HG03039 (cell line): ENCODE results near the gene ABCF1.
"Not testable (repeated sequence)": the region's sequence is repeated elsewhere in the genome, so short reads cannot be mapped to it uniquely, and the experiment has no call there.

Experiments used
- ATAC-seq: cut with Tn5 transposase; IDR thresholded peaks from one replicate; pipeline ENCODE4 v1.9.1; 2021; ENCODE audit warnings: mild to moderate bottlenecking, moderate library complexity; ENCODE audit not compliant: unreplicated experiment

ABCF1 gene

GRCh38 chr6:30571075-30571761 is at the start of gene ABCF1:
TSS of gene ABCF1 (plus strand) at chr6:30571442. CDS start at chr6:30571488, 46 bp downstream.
- peak; percentile 93 for ATAC-seq

- not testable (repeated sequence) for ATAC-seq
These were observed 49.3 kb upstream of the ABCF1 start for GRCh38 chr6:30521952-30522351.

DNA sequence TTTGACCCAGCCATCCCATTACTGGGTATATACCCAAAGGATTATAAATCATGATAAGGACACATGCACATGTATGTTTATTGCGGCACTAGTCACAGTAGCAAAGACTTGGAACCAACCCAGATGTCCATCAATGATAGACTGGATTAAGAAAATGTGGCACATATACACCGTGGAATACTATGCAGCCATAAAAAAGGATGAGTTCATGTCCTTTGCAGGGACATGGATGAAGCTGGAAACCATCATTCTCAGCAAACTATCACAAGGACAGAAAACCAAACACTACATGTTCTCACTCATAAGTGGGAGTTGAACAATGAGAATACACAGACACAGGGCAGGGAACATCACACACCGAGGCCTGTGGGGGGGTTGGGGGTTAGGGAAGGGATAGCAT is 44.8 kb upstream of the ABCF1 start:
- not testable (repeated sequence) for ATAC-seq

DNA sequence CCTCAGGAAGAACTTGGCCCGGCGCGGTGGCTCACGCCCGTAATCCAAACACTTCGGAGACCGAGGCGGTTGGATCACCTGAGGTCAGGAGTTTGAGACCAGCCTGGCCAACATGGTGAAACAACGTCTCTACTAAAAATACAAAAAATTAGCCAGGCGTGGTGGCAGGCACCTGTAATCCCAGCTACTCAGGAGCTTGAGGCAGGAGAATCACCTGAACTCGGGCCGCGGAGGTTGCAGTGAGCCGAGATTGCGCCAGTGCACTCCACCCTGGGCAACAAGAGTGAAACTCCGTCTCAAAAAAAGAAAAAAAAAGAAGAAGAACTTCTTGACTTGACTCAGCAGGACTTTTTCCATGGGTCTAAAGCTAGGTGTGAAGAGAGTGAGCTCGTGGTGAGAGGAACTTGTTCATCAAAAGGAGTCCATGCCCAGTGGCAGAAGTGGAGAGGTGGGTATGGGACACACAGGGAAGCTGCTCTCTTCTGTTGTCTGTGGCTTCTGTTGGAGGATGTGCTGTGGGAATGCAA is 41.8 kb upstream of the ABCF1 start:
- not testable (repeated sequence) for ATAC-seq

GRCh38 chr6:30530014-30530413 is 41.2 kb upstream of the ABCF1 start:
- no peak for ATAC-seq

DNA sequence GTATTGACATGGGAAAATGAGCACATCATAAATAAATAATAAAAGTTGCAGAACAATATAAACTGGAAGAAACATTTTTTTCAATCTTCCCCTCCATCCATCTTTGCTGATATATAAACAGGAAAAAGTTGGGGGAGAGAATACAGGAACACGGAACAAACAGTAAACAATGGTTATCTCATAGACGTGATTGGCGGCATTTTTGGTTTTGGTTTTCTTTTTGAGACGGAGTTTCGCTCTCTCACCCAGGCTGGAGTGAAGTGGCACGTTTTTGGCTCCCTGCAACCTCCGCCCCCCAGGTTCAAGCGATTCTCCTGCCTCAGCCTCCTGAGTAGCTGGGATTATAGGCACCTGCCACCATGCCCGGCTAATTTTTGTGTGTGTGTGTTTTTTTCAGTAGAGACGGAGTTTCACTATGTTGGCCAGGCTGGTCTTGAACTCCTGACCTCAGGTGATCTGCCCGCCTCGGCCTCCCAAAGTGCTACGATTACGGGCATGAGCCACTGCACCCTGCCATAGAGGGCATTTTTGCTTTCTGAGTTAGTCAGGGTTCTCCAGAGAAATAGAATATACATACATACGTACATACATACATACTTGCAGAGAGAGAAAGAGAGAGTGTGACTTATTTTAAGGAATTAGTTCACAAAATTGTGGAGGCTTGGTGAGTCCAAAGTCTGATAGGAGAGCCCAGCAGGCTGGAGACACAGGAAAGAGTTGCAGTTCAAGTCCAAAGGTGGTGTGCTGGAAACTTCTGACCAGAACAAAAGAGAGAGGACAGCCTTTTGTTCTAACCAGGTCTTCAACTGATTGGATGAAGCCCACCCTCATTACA is 37.6 kb upstream of the ABCF1 start:
- ATAC-seq = no peak

GRCh38 chr6:30537931-30538330 is 33.3 kb upstream of the ABCF1 start:
- no peak for ATAC-seq

DNA sequence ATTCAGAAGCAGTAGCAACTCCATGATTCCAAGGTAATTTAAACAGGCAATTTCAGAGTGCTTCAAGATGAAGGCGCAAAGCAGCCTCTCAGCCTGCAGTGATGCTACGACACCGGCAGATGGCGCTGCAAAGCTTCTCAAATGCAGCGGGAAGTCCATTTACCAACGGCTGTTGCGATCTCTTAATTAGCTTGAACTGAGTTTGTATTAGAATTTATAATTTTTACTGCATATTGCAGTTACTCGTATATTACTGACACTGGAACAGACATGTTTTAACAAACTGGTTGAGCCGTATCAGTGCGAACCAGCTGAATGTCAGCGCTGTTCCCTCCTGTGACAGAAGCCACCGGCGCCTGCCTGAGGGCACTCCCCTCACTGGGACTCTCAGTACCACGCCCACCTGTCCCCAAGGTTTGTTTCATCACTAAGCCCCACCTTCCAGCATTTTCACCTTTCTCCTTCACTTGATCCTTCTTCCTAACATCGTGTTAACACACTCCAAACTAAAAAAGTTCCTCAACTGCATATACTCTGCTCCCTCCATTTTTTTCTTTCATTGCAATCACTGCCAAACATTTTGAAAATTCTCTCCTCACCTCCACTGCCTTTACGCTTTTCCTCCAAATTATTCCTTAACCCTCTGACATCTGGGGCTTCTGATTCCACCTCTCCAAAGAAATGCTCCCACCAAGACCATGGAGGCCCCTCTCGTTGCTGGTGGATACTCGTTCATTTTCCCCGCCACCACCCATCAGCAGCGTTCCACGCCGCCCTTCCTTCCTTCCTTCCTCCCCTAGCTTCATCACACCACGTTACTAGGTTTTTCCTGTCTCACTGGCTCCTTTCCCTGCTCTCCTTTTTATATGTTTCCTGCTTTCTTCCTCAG is 29.5 kb upstream of the ABCF1 start:
- ATAC-seq = no peak

- no peak for ATAC-seq
These were observed 28.9 kb upstream of the ABCF1 start for GRCh38 chr6:30542404-30542725.

GRCh38 chr6:30542915-30543314 is 28.3 kb upstream of the ABCF1 start:
- no peak for ATAC-seq

DNA sequence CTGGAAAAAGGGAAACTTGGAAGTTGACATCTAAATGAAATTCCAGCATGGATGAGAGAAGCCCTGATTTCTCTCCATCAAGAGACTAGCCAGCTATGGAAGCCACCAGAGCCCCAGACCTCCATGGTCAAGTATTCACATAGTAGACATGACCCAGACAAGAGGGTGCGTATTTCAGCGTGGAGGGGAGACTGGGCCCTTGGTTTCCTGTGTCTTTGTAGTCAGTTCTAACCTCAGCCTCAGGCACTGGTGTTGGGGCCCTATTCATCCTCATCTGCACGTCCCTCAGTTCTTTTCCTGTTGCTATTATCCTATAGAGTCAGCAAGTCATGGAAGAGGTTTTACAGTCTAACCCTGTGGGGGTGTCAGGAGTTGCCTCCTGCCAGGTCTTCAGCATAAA is 27.4 kb upstream of the ABCF1 start:
- ATAC-seq = no peak

- no peak for ATAC-seq
These were observed 26.5 kb upstream of the ABCF1 start for GRCh38 chr6:30544666-30545272.

DNA sequence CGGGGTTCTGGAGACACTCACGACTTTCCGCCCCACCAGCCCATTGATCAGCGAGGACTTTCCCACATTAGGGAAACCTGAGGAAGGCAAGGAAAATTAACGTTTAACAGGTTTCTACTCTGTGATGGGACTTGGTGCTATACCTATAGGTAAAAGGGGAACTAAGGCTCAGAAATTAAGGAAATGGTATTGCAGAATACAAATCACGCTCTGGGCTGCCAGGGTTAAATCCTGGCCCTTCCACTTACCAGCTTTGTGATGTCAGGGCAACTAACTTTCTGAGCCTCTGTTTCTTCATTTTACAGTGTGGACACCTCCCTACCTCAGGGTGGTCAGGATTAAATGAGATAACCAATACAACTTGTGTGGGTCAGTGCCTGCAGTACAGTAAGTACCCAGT is 23.8 kb upstream of the ABCF1 start:
- no peak for ATAC-seq

DNA sequence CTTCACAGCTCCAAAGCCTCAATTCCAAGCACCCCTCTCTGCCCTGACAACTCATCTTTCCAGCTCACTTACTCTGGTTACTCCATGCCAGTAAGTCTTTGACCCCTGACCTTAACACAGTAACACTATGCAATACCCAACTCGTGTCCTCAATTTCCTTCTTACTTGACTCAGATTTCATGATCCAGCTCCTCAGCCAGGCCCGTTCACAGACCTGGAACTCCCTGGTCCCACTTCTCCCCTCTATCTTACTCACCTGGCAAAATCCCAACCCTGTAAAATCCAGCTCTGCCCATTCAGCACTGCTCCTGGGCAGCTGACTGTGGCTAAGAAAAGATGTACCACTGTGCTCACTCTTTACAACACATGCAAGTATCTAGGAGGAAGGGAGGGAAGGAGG is 22.9 kb upstream of the ABCF1 start:
- ATAC-seq = no peak

- no peak for ATAC-seq
These were observed 16.8 kb upstream of the ABCF1 start for GRCh38 chr6:30554404-30554803.

DNA sequence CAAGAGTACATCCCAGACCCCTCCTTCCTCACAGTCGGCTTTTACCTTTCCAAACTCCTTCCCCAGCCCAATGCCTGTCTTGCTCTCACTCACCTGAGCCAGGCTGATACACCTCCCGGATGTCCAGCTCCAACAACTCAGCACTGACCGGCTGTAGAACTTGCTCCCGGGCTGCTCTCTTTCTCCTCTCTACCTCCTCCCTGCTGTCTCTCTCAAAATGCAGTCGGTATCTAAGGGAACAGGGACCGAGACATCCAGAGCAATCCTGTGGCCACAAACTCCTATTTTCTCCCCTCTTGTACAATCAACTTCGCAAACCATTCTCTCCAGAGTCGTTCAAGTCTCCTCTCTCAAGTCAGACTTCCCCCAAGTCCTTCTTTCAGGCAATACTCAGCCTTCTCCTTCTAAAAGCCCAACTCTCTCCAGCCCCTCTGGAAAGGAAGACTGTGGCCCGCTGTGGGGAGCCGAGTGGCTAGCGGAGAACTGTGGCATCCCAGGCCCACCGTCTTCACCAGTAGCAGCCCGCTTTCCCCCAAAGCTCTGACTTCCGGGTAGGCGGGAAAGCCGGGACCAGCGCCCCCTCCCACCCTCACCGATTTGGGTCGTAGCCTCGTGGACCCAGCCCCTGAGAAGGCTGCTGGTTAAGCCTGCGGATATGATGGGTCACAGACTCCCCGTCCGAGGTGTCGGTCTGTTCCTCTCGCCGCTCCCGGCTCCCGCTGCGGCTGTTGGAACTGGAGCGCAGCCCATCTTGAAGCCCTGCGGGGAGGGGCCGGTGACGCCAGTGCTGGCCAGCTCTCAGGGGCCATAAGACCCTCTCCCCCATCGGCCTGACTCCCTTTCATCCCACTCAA is 16.1 kb upstream of the ABCF1 start:
- no peak for ATAC-seq

DNA sequence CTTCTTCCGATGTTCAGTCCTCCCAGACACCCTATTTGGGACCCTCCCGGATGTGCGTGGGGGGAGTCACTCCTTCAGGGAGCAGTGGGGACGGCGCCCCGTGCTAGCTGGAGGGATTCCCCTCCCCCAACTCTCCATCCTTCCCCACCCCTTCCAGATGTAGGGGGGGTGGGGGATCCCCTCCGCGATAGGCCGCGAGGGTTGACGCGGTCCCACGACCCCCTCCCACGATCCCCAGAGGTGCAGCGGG is 15.5 kb upstream of the ABCF1 start:
- ATAC-seq = no peak

- peak; percentile 70 for ATAC-seq
These were observed 15.0 kb upstream of the ABCF1 start, which contains the start of gene GNL1 for GRCh38 chr6:30556066-30556905. TSS of gene GNL1 (minus strand) at chr6:30556489. CDS start at chr6:30556203, 286 bp downstream.
